Endothelial cell of umbilical vein (primary cell): Measurements from ENCODE around the gene LYZL1. TPM values are rescaled to one million over a fixed set of nuclear protein-coding genes. Genes with fewer than 3 reads are reported as not detected.

Source experiments
- BruUV-seq: library from RNA; stranded (reverse); fragments of 400-500 nt; replicated peaks from 2 replicates; lab custom pipeline; 2021; lab: Mats Ljungman, UMichigan
- CTCF ChIA-PET: fragments of 300-600, 350-600 bp; sonication (Branson Sonifier 250); formaldehyde crosslinking; loops from one replicate; lab custom pipeline; 2021; ENCODE audit warnings: antibody characterized with exemption, inconsistent platforms; lab: Charles Lee
- POLR2A ChIA-PET: fragments of 300-600, 350-600 bp; sonication (Branson Sonifier 250); formaldehyde crosslinking; loops from one replicate; lab custom pipeline; 2021; ENCODE audit warnings: antibody characterized with exemption, inconsistent platforms; lab: Charles Lee
- DNase-seq: peaks from one replicate; pipeline ENCODE4 v3.0.0-alpha.2; 2011; ENCODE audit warnings: low read depth, low spot score
- FAIRE-seq: peaks from 2 replicates; lab custom pipeline; 2011; peaks lifted over from hg19 to GRCh38; lab: Jason Lieb, UNC
- H2AFZ ChIP-seq: 2 replicates; pipeline ENCODE4 v1.6.0; 2012; ENCODE audit warnings: low read depth, low read length, control low read depth, inconsistent platforms
- H3K27ac ChIP-seq: 2 replicates; pipeline ENCODE4 v1.5.1; 2011; ENCODE audit warnings: low read depth, mild to moderate bottlenecking, control low read depth, low read length, moderate library complexity; ENCODE audit not compliant: insufficient read depth
- H3K27me3 ChIP-seq, 2 experiments: 2 replicates each; pipeline versions ENCODE4 v1.6.0 to v1.6.1; 2011; ENCODE audit warnings: low read length in 2 of 2, mixed read lengths in 1 of 2; ENCODE audit not compliant: control insufficient read depth in 2 of 2, insufficient read depth in 2 of 2
- H3K36me3 ChIP-seq, 2 experiments: 2 replicates in 1 of 2; 3 replicates in 1 of 2; pipeline ENCODE4 v1.5.1; 2011; ENCODE audit warnings: low read length in 2 of 2, mild to moderate bottlenecking in 1 of 2, moderate library complexity in 1 of 2; ENCODE audit not compliant: control insufficient read depth in 2 of 2, insufficient read depth in 2 of 2; ENCODE audit errors: extremely low read depth in 1 of 2
- H3K4me1 ChIP-seq: 3 replicates; pipeline ENCODE4 v1.5.1; 2011; ENCODE audit warnings: mild to moderate bottlenecking, low read length; ENCODE audit not compliant: control insufficient read depth, insufficient read depth; ENCODE audit errors: extremely low read depth
- H3K4me2 ChIP-seq: 2 replicates; pipeline ENCODE4 v1.6.1; 2011; ENCODE audit warnings: low read length, control low read depth, mixed read lengths; ENCODE audit not compliant: insufficient read depth
- H3K4me3 ChIP-seq, 3 experiments: fragments of 200-600 bp in 1 of 3; sonication (generic), shearing (Covaris generic) in 1 of 3; replicated peaks in 1 of 3; 2 replicates each; pipeline ENCODE4 v1.5.1; 2011 to 2016; ENCODE audit warnings: control low read depth in 3 of 3, low read length in 3 of 3, mild to moderate bottlenecking in 2 of 3, inconsistent platforms in 1 of 3, low read depth in 1 of 3, moderate library complexity in 1 of 3; ENCODE audit not compliant: insufficient read depth in 1 of 3
- H3K79me2 ChIP-seq: 2 replicates; pipeline ENCODE4 v1.6.0; 2012; ENCODE audit warnings: low read length, inconsistent platforms; ENCODE audit not compliant: control insufficient read depth, insufficient read depth
- H3K9ac ChIP-seq: replicated peaks from 2 replicates; pipeline ENCODE3; 2011; ENCODE audit warnings: low read length, control low read depth; ENCODE audit not compliant: insufficient read depth; ENCODE audit errors: extremely low read depth
- H3K9me1 ChIP-seq: replicated peaks from 3 replicates; pipeline ENCODE4 v1.6.0; 2011; ENCODE audit warnings: mild to moderate bottlenecking, low read length; ENCODE audit not compliant: control insufficient read depth, insufficient read depth; ENCODE audit errors: extremely low read depth
- H3K9me3 ChIP-seq: replicated peaks from 2 replicates; pipeline ENCODE4 v1.5.1; 2012; ENCODE audit warnings: low read length, inconsistent platforms; ENCODE audit not compliant: control insufficient read depth, insufficient read depth
- H4K20me1 ChIP-seq: replicated peaks from 2 replicates; pipeline ENCODE3; 2011; ENCODE audit warnings: mild to moderate bottlenecking, low read length; ENCODE audit not compliant: control insufficient read depth, insufficient read depth; ENCODE audit errors: extremely low read depth
- CTCF ChIP-seq, 2 donors: IDR thresholded peaks; 1 replicate in 1 of 2; 2 replicates in 1 of 2; pipeline ENCODE4 v1.5.1; 2011; ENCODE audit warnings: low read length in 2 of 2, mild to moderate bottlenecking in 2 of 2, moderate library complexity in 2 of 2, control low read depth in 1 of 2, inconsistent platforms in 1 of 2, low read depth in 1 of 2; ENCODE audit not compliant: insufficient read depth in 1 of 2; ENCODE audit errors: extremely low read depth in 1 of 2
- EZH2 ChIP-seq: IDR thresholded peaks from 2 replicates; pipeline ENCODE4 v1.6.1; 2012; ENCODE audit warnings: borderline replicate concordance, low read depth, mild to moderate bottlenecking, moderate library complexity, low read length, inconsistent platforms; ENCODE audit not compliant: severe bottlenecking
- FOS ChIP-seq: IDR thresholded peaks from 2 replicates; pipeline ENCODE4 v1.6.1; 2011; ENCODE audit warnings: mild to moderate bottlenecking, low read length, moderate library complexity, borderline replicate concordance; ENCODE audit not compliant: insufficient read depth
- GATA2 ChIP-seq: IDR thresholded peaks from 2 replicates; pipeline ENCODE4 v1.7.0; 2011; ENCODE audit warnings: low read depth, mild to moderate bottlenecking, moderate library complexity, mixed read lengths, low read length; ENCODE audit not compliant: insufficient read length, insufficient read depth
- JUN ChIP-seq: IDR thresholded peaks from 2 replicates; pipeline ENCODE4 v1.6.1; 2011; ENCODE audit warnings: borderline replicate concordance, low read depth; ENCODE audit not compliant: insufficient read length, insufficient read depth
- MAX ChIP-seq: IDR thresholded peaks from 2 replicates; pipeline ENCODE4 v1.6.1; 2011; ENCODE audit not compliant: insufficient read depth, insufficient read length
- MYC ChIP-seq: IDR thresholded peaks from one replicate; pipeline ENCODE4 v1.6.1; 2011; ENCODE audit warnings: mild to moderate bottlenecking, low read depth, low read length
- POLR2A ChIP-seq: IDR thresholded peaks from 2 replicates; pipeline ENCODE4 v1.6.1; 2012; ENCODE audit warnings: low read depth, mild to moderate bottlenecking, control low read depth, low read length
- POLR2AphosphoS5 ChIP-seq: IDR thresholded peaks from 2 replicates; pipeline ENCODE4 v1.6.1; 2012; ENCODE audit warnings: low read depth, mild to moderate bottlenecking, control low read depth, low read length, moderate library complexity; ENCODE audit not compliant: insufficient read depth
- dilution Hi-C: fragments of 300-500 bp; cut with MboI; formaldehyde crosslinking; loops from one replicate; pipeline ENCODE4 v1.15.0; 2019; ENCODE audit warnings: low sequenced_read_pairs; ENCODE audit not compliant: extremely low pct_ligation_motif_present
- intact Hi-C: fragments of 100-400 bp; cut with micrococcal nuclease; formaldehyde crosslinking; loops from one replicate; pipeline ENCODE4 v1.10.0; 2022
- polyA plus RNA-seq, 4 experiments: library from polyadenylated mRNA; depleted of rRNA in 3 of 4; stranded (reverse) in 3 of 4; unstranded in 1 of 4; fragments of >200 nt; gene quantifications; 2 replicates each; pipeline versions ENCODE4 v1.2.1 to v1.2.3, GENCODE V29; 2011 to 2012; ENCODE audit warnings: missing spikeins in 1 of 4
- total RNA-seq: library from RNA; stranded (reverse); gene quantifications from 2 replicates; pipeline ENCODE4 v1.2.3, GENCODE V29; 2021

Gene LYZL1
- total and polyA plus RNA-seq, 2 donors (not counting 3 experiments of a cell fraction or from before 2014, with no cell fraction given) = not detected

GRCh38 chr10:29348836-29349235 lies 60.0 kb downstream of the LYZL1 start:
- Histone ChIP-seq H3K4me1 (peaks cover 2% of the 10 kb centered on the region), H3K9me1 (no peaks in the 10 kb centered on the region), H2AFZ (no peak overlapping the region), H3K9ac (no peak overlapping the region), H3K9me3 (no peaks in the 10 kb centered on the region), H4K20me1 (no peaks in the 10 kb centered on the region), H3K4me2 (no peak overlapping the region), H3K27ac (no peak overlapping the region), H3K4me3 (no peak overlapping the region), H3K79me2 (no peaks in the 10 kb centered on the region), H3K36me3 (no peaks in the 10 kb centered on the region), H3K27me3 (peaks cover 11 to 18% of the 10 kb centered on the region in 2 experiments)
- CTCF ChIA-PET = no interaction called here
- TF ChIP-seq MYC = no peak
- TF ChIP-seq GATA2 = no peak
- TF ChIP-seq POLR2A = no peak
- TF ChIP-seq POLR2AphosphoS5 = no peak
- TF ChIP-seq EZH2 = no peak
- TF ChIP-seq JUN = no peak
- TF ChIP-seq FOS = no peak
- TF ChIP-seq MAX = no peak
- no peak for TF ChIP-seq CTCF (IDR thresholded peaks at IDR 0.05; ENCODE audit: extremely low read depth in 1 of 2, insufficient read depth in 1 of 2, low read depth in 1 of 2, low read length in 2 of 2)
- dilution Hi-C loops = no loop called here
- POLR2A ChIA-PET = no interaction called here
- intact Hi-C loops = no loop called here
- FAIRE-seq (no peak), DNase-seq (no peak)
- BruUV-seq = no TSS peak
